Panc1 (cell line): ENCODE results near the gene CYTH4.

Experiments
- TF ChIP-seq, protein P1 (sequence below): fragments of 450-650 bp; IDR thresholded peaks from 2 replicates; pipeline ENCODE4 v1.5.1; 2017; ENCODE audit warnings: mild to moderate bottlenecking
- TF ChIP-seq, protein P2 (sequence below), 2 experiments: IDR thresholded peaks; 2 replicates each; pipeline ENCODE4 v1.6.1; 2011 to 2012; ENCODE audit warnings: low read depth in 2 of 2, control low read depth in 1 of 2, low read length in 1 of 2, mild to moderate bottlenecking in 1 of 2, moderate library complexity in 1 of 2; ENCODE audit not compliant: insufficient read depth in 1 of 2

DNA sequence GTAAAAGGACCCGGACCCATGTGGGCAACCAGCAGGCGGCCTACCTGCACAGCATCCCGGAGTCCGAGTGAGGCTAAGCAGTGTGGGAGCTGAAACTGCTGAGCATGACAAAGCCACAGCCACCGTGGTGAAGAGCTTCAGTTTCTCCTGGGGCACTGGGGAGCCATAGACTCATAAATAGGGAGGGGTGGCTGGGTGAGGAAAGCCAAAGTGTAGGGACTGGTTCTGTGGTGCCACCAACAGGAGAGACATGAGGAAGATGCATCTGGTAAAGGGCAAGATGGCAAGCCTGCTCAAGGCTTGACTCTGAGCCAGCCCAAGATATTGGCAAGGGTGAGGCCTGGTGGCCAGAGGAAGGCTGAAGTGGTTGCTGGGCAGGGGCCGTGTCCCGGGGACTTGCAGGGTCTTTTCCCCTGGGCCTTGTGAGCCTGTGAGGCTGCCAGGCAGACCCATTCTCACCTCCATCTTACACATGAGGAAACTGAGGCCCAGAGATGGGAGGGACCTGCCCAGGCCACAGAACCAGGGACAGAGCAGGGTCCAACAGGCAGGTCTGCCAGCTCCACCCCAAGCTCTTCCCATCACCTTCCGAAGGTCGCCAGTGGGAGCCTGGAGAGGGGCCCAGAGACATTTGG lies 30.4 kb downstream of the CYTH4 start:
- TF ChIP-seq, protein P1, sequence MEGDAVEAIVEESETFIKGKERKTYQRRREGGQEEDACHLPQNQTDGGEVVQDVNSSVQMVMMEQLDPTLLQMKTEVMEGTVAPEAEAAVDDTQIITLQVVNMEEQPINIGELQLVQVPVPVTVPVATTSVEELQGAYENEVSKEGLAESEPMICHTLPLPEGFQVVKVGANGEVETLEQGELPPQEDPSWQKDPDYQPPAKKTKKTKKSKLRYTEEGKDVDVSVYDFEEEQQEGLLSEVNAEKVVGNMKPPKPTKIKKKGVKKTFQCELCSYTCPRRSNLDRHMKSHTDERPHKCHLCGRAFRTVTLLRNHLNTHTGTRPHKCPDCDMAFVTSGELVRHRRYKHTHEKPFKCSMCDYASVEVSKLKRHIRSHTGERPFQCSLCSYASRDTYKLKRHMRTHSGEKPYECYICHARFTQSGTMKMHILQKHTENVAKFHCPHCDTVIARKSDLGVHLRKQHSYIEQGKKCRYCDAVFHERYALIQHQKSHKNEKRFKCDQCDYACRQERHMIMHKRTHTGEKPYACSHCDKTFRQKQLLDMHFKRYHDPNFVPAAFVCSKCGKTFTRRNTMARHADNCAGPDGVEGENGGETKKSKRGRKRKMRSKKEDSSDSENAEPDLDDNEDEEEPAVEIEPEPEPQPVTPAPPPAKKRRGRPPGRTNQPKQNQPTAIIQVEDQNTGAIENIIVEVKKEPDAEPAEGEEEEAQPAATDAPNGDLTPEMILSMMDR, result no peak
- TF ChIP-seq, protein P2, sequence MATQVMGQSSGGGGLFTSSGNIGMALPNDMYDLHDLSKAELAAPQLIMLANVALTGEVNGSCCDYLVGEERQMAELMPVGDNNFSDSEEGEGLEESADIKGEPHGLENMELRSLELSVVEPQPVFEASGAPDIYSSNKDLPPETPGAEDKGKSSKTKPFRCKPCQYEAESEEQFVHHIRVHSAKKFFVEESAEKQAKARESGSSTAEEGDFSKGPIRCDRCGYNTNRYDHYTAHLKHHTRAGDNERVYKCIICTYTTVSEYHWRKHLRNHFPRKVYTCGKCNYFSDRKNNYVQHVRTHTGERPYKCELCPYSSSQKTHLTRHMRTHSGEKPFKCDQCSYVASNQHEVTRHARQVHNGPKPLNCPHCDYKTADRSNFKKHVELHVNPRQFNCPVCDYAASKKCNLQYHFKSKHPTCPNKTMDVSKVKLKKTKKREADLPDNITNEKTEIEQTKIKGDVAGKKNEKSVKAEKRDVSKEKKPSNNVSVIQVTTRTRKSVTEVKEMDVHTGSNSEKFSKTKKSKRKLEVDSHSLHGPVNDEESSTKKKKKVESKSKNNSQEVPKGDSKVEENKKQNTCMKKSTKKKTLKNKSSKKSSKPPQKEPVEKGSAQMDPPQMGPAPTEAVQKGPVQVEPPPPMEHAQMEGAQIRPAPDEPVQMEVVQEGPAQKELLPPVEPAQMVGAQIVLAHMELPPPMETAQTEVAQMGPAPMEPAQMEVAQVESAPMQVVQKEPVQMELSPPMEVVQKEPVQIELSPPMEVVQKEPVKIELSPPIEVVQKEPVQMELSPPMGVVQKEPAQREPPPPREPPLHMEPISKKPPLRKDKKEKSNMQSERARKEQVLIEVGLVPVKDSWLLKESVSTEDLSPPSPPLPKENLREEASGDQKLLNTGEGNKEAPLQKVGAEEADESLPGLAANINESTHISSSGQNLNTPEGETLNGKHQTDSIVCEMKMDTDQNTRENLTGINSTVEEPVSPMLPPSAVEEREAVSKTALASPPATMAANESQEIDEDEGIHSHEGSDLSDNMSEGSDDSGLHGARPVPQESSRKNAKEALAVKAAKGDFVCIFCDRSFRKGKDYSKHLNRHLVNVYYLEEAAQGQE (IDR thresholded peaks at IDR 0.05; ENCODE audit: insufficient read depth in 1 of 2, low read depth in 2 of 2, low read length in 1 of 2), result no peak
